OCI-LY3 (cell line): ENCODE results near the gene ZNF8.

Experiments used
- EZH2phosphoT487 ChIP-seq: fragments of 200-600 bp; shearing (Covaris generic); IDR thresholded peaks from 2 replicates; pipeline ENCODE4 v1.6.1; 2018; ENCODE audit warnings: antibody characterized with exemption, mixed run types, low read depth
- TF ChIP-seq, protein P1 (sequence below): fragments of 200-600, 300-600 bp; sonication (generic); IDR thresholded peaks from 2 replicates; pipeline ENCODE4 v1.5.1; 2014; ENCODE audit warnings: antibody characterized with exemption, low read length, low read depth

DNA sequence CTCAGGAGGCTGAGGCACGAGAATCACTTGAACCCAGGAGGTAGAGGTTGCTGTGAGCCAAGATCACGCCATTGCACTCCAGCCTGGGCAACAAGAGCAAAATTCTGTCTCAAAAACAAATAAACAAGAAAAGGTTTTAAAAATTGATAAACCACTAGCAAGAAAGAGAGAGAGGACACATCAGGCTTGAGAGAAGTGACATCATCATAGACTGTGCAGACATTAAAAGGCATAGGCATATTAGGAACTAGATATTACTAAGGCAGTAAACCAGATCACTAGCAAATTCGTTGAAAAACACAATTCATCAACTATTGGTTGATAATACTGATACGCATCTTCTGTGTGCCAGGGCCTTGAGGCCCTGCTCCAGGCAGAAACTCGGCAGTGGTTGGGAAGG, 66.8 kb downstream of the ZNF8 start:
- TF ChIP-seq, protein P1, sequence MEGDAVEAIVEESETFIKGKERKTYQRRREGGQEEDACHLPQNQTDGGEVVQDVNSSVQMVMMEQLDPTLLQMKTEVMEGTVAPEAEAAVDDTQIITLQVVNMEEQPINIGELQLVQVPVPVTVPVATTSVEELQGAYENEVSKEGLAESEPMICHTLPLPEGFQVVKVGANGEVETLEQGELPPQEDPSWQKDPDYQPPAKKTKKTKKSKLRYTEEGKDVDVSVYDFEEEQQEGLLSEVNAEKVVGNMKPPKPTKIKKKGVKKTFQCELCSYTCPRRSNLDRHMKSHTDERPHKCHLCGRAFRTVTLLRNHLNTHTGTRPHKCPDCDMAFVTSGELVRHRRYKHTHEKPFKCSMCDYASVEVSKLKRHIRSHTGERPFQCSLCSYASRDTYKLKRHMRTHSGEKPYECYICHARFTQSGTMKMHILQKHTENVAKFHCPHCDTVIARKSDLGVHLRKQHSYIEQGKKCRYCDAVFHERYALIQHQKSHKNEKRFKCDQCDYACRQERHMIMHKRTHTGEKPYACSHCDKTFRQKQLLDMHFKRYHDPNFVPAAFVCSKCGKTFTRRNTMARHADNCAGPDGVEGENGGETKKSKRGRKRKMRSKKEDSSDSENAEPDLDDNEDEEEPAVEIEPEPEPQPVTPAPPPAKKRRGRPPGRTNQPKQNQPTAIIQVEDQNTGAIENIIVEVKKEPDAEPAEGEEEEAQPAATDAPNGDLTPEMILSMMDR, result no peak
- TF ChIP-seq EZH2phosphoT487, result no peak
